Measurements from ENCODE around the gene SMARCE1.
"Not testable (repeated sequence)": the region's sequence is repeated elsewhere in the genome, so short reads cannot be mapped to it uniquely, and the experiment has no call there.

SMARCE1 gene

DNA sequence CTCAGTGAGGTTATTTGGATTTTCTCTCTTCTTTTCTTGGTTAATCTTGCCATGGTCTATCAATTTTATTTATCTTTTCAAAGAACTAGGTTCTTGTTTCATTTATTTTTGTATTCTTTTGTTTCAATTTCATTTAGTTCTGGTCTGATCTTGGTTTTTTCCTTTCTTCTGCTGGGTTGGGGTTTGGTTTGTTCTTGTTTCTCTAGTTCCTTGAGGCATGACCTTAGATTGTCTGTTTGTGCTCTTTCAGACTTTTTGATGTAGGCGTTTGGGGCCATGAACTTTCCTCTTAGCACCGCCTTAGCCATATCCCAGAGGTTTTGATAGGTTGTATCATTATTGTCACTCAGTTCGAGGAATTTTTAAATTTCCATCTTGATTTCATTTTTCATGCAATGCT is 61.4 kb downstream of the SMARCE1 start:
- DNase-seq (ENCODE audit: low read depth in 2 of 2, low spot score in 1 of 2), result not testable (repeated sequence)

DNA sequence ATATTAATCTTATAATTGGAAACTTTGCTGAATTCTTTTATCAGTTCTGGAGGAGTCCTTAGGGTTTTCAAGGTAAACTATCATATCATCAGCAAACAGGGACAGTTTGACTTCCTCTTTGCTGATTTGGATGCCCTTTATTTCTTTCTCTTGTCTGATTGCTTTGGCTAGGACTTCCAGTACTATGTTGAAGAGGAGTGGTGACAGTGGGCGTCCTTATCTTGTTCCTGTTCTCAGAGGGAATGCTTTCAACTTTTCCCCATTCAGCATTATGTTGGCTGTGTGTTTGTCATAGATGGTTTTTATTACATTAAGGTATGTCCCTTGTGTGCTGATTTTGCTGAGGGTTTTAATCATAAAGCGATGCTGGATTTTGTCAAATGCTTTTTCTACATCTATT is 62.7 kb downstream of the SMARCE1 start:
- not testable (repeated sequence) for DNase-seq (ENCODE audit: low read depth in 2 of 2, low spot score in 1 of 2)

DNA sequence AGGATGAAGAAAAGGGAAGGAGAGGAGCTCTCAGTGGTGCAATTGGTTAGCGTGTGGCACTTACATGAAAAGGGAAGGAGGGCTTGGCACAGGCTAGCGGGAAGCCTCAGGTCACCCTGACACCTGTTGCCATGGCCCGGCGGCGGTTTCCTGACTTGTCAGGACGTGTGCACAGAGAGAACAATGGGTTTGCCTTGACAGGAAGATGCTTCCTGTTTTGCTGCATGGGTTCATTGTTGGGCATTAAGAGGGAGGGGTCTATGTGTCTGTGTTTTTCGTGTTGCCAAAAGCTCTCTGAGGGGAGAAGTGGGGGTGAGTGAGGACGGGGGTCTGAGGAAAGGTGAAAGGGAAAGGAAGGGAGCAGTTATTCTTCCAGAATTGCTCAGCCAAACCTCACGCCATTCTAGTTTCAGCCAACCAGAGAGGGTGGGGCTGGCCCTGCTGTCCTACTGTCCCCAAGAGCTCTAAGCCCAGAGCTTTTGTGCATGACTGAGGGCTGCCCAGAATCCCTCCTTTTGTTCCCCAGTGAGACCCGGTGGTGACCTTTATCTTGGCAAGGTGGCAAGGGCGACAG is 65.2 kb downstream of the SMARCE1 start:
- no peak for DNase-seq (ENCODE audit: low read depth in 2 of 2, low spot score in 1 of 2)

DNA sequence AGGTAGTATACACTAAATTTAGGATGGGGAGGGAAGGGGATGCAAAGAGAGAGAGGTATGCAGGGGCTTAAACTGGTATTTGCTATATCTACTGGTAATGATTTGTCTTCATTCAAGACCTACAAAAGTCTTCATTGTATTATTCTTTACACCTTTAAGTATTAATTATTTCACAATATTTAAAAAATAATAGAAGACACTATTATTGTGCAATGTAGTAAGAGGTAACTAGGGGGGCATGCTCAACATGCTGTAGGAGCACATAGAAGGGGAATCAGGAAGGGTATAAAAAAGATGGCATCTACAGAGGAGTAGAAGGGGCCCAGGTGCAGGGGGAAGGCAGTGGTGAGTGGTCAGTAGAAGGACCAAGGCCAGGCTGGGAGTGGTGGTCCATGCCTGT is 67.5 kb downstream of the SMARCE1 start:
- DNase-seq (ENCODE audit: low read depth in 2 of 2, low spot score in 1 of 2), result no peak

DNA sequence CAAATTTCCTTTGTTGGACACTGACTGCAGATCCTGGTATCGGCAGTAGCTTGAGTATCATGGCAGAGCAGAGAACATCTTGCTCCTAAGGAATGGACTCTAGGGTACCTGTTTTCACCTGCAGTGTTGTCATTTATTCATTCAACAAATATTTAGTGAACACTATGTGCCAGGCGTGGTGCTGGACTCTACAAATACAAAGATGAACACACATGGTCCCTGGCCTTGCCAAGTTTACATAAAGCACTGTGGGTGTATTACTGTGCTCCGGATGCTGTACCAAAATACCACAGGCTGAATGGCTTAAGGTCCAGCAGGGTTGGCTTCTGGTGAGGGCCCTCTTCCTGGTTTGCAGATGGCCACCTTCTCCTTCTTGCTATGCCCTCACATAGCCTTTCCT is 68.1 kb downstream of the SMARCE1 start:
- DNase-seq (ENCODE audit: low read depth in 2 of 2, low spot score in 1 of 2), result no peak

DNA sequence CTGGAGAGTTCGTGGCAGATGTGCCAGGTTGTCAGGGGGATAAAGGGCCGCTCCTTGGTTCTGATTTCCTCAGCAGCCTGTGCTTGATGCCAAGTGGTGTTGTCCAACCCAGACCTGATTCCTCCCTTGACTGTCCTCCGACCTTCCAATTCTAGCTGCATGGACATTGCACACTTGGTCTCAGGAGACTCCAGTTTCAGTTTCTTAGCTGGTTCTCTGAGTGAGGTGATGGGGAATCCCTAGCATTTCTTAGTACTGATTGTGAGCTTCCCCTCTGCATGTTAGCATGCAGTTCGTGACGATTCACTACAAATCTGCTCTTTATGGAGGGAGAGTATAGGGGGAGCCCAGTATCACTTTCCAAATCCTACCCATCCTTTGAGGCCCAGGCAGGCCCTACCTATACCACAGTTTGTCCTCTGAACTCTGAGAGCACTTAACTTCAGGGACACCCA is 70.0 kb downstream of the SMARCE1 start:
- DNase-seq (ENCODE audit: low read depth in 2 of 2, low spot score in 1 of 2), result no peak

DNA sequence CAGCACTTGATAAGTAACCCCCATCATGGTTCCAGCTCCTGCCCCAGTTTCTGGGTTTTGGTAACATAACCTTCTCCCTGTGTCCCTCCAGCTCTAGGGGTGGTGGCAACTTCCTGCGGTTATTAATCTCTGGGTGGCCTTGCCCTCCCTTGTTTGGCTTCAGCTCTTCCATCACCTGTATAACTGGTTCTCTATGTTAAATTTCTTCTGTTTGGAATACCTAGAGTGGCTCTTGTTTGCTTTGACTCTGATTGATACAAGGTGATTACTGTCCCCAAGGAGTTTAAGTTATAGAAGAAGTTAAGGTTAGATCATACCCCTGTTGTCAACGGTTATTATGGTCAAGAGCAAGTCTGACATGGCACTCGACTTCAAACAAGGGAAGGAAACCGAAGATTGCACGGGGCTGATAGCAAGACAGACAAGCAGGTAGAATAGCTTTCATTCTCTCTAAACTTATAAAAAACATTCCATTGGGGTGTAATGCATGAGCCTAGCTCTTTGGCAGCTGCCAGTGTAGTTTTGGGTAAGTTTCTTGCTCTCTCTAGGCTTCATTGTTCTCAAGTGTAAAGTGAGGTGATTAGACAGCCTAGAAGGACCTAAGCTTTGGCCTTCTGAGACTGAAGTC is 71.4 kb downstream of the SMARCE1 start:
- DNase-seq (ENCODE audit: low read depth in 2 of 2, low spot score in 1 of 2), result no peak

Measured in stimulated activated CD8-positive, alpha-beta memory T cell treated with anti-CD3 and anti-CD28 coated beads, Interleukin-4, amount 100 ng/mL, for 4 hours (primary cell).